ENCODE data around the gene RSU1. TPM values are rescaled to one million over a fixed set of nuclear protein-coding genes. Genes with fewer than 3 reads are reported as not detected.

The RSU1 gene
- total RNA-seq, 1 experiment from 2014 or later: 29.5 TPM

- H3K27ac ChIP-seq (ENCODE audit: low read depth, low read length): no peak overlapping the region
Observed at GRCh38 chr10:16644146-16644545, 173.1 kb downstream of the RSU1 start.

More at GRCh38 chr10:16644146-16644545, 173.1 kb downstream of the RSU1 start:
- ATAC-seq: peak; percentile 30; the same call in 1 of the 2 replicates
- ChIA-PET RAD21 (ENCODE audit: low non-redundant PET in 1 of 2, low total read pairs in 2 of 2, uncharacterized antibody in 2 of 2, unreplicated experiment in 2 of 2) (no interaction called here), CTCF (no interaction called here), POLR2A (no interaction called here)
- no peaks in the 10 kb centered on the region for H3K9me3 ChIP-seq (ENCODE audit: control insufficient read depth in 1 of 2, insufficient read depth in 1 of 2, low read depth in 1 of 2, low read length in 2 of 2)
- no TSS peak for BruUV-seq (replicated peaks)
- H3K9ac ChIP-seq (ENCODE audit: low read length): no peak overlapping the region
- intact Hi-C loops (cut with micrococcal nuclease): no loop called here
- no peak for DNase-seq (ENCODE audit: low read depth, low spot score)
- H3K9me2 ChIP-seq (ENCODE audit: insufficient read depth): no peaks in the 10 kb centered on the region
- H3K36me3 ChIP-seq (ENCODE audit: control insufficient read depth in 1 of 2, insufficient read depth in 2 of 2, low read length in 2 of 2): no peaks in the 10 kb centered on the region
- H4K20me1 ChIP-seq (ENCODE audit: insufficient read depth): no peaks in the 10 kb centered on the region
- H3K27me3 ChIP-seq (ENCODE audit: insufficient read depth, low read length): no peaks in the 10 kb centered on the region
- H3K4me1 ChIP-seq (ENCODE audit: control insufficient read depth in 1 of 2, insufficient read depth in 2 of 2, low read length in 2 of 2): peaks cover 0 to 6% of the 10 kb centered on the region in 2 experiments; a peak in 1 of 4 replicates
- no peak overlapping the region for H3K4me3 ChIP-seq (replicated peaks in 1 of 2; ENCODE audit: low read depth in 1 of 2, low read length in 2 of 2)
- no peaks in the 10 kb centered on the region for H3K79me2 ChIP-seq (ENCODE audit: insufficient read depth, low read length)
- no peak overlapping the region for H2AFZ ChIP-seq (ENCODE audit: low read depth, low read length, poor library complexity, severe bottlenecking)
- no peak overlapping the region for H3K4me2 ChIP-seq (ENCODE audit: low read length)
- TF ChIP-seq YY1 (IDR thresholded peaks at IDR 0.05; ENCODE audit: extremely low read depth, insufficient replicate concordance, low read depth, low read length) (no peak), FOSL1 (IDR thresholded peaks at IDR 0.05; ENCODE audit: low read depth) (no peak), ELF1 (IDR thresholded peaks at IDR 0.05; ENCODE audit: borderline replicate concordance, low read depth) (no peak), TCF7L2 (IDR thresholded peaks at IDR 0.05; ENCODE audit: borderline replicate concordance, extremely low read depth, insufficient read depth, insufficient read length) (no peak), SRF (IDR thresholded peaks at IDR 0.05; ENCODE audit: low read depth) (no peak), CBX3 (IDR thresholded peaks at IDR 0.05; ENCODE audit: low read depth) (no peak), POLR2AphosphoS5 (IDR thresholded peaks at IDR 0.05; ENCODE audit: low read depth, low read length) (no peak), ZNF274 (IDR thresholded peaks at IDR 0.05; ENCODE audit: low read depth, low read length) (no peak), CEBPB (IDR thresholded peaks at IDR 0.05; ENCODE audit: low read depth) (no peak), EZH2 (IDR thresholded peaks at IDR 0.05) (no peak), ZFX (IDR thresholded peaks at IDR 0.05) (no peak), RAD21 (IDR thresholded peaks at IDR 0.05; ENCODE audit: low read depth) (no peak), CTCF (IDR thresholded peaks at IDR 0.05 in 2 of 3, conservative IDR thresholded peaks at IDR 0.05 in 1 of 3; ENCODE audit: borderline replicate concordance in 1 of 3, insufficient read depth in 1 of 3, low read depth in 2 of 3, low read length in 2 of 3) (no peak), SP1 (IDR thresholded peaks at IDR 0.05; ENCODE audit: low read depth) (no peak), MAX (IDR thresholded peaks at IDR 0.05) (no peak)
- TF ChIP-seq, protein P1, sequence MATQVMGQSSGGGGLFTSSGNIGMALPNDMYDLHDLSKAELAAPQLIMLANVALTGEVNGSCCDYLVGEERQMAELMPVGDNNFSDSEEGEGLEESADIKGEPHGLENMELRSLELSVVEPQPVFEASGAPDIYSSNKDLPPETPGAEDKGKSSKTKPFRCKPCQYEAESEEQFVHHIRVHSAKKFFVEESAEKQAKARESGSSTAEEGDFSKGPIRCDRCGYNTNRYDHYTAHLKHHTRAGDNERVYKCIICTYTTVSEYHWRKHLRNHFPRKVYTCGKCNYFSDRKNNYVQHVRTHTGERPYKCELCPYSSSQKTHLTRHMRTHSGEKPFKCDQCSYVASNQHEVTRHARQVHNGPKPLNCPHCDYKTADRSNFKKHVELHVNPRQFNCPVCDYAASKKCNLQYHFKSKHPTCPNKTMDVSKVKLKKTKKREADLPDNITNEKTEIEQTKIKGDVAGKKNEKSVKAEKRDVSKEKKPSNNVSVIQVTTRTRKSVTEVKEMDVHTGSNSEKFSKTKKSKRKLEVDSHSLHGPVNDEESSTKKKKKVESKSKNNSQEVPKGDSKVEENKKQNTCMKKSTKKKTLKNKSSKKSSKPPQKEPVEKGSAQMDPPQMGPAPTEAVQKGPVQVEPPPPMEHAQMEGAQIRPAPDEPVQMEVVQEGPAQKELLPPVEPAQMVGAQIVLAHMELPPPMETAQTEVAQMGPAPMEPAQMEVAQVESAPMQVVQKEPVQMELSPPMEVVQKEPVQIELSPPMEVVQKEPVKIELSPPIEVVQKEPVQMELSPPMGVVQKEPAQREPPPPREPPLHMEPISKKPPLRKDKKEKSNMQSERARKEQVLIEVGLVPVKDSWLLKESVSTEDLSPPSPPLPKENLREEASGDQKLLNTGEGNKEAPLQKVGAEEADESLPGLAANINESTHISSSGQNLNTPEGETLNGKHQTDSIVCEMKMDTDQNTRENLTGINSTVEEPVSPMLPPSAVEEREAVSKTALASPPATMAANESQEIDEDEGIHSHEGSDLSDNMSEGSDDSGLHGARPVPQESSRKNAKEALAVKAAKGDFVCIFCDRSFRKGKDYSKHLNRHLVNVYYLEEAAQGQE (IDR thresholded peaks at IDR 0.05; ENCODE audit: low read depth): no peak
